ENCODE data around the gene ATP6V1A. TPM values are rescaled to one million over a fixed set of nuclear protein-coding genes. Genes with fewer than 3 reads are reported as not detected.
A peak's percentile ranks its signal among the peaks of the same experiment; 100 is the strongest.
"Not testable (repeated sequence)": the region's sequence is repeated elsewhere in the genome, so short reads cannot be mapped to it uniquely, and the experiment has no call there.

ATP6V1A gene
- total RNA-seq, 4 donors from 2014 or later: 28.8 to 38.1 (median 34.2) TPM

GRCh38 chr3:113844622-113845222, 97.9 kb downstream of the ATP6V1A start:
- Histone ChIP-seq H3K36me3 (no peaks in the 10 kb centered on the region), H3K4me3 (no peak overlapping the region), H3K27ac (no peak overlapping the region), H3K9me3 (no peaks in the 10 kb centered on the region), H3K27me3 (no peaks in the 10 kb centered on the region), H3K4me1 (no peaks in the 10 kb centered on the region)
- no peak for DNase-seq (ENCODE audit: low spot score in 2 of 2)
- WGBS, 2 donors: 47 to 48% methylated on average over 4 of the region's 4 CpGs
- TF ChIP-seq, protein P1, sequence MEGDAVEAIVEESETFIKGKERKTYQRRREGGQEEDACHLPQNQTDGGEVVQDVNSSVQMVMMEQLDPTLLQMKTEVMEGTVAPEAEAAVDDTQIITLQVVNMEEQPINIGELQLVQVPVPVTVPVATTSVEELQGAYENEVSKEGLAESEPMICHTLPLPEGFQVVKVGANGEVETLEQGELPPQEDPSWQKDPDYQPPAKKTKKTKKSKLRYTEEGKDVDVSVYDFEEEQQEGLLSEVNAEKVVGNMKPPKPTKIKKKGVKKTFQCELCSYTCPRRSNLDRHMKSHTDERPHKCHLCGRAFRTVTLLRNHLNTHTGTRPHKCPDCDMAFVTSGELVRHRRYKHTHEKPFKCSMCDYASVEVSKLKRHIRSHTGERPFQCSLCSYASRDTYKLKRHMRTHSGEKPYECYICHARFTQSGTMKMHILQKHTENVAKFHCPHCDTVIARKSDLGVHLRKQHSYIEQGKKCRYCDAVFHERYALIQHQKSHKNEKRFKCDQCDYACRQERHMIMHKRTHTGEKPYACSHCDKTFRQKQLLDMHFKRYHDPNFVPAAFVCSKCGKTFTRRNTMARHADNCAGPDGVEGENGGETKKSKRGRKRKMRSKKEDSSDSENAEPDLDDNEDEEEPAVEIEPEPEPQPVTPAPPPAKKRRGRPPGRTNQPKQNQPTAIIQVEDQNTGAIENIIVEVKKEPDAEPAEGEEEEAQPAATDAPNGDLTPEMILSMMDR (IDR thresholded peaks at IDR 0.05): peak; percentile 22 to 51 (median 30)
- TF ChIP-seq EP300 (IDR thresholded peaks at IDR 0.05): no peak

GRCh38 chr3:113847247-113847646, 100.4 kb downstream of the ATP6V1A start:
- Histone ChIP-seq H3K36me3 (no peaks in the 10 kb centered on the region), H3K9me3 (no peaks in the 10 kb centered on the region)
- no peak for DNase-seq (ENCODE audit: low spot score in 2 of 2)

GRCh38 chr3:113847664-113848461, 101.0 kb downstream of the ATP6V1A start:
- Histone ChIP-seq H3K4me1 (no peaks in the 10 kb centered on the region), H3K9me3 (no peaks in the 10 kb centered on the region), H3K27me3 (no peaks in the 10 kb centered on the region), H3K36me3 (no peaks in the 10 kb centered on the region), H3K27ac (no peak overlapping the region), H3K4me3 (no peak overlapping the region)
- DNase-seq (ENCODE audit: low spot score in 2 of 2): no peak
- WGBS, 2 donors: 61 to 63% methylated on average over 2 of the region's 2 CpGs
- TF ChIP-seq, protein P1 (IDR thresholded peaks at IDR 0.05): no peak
- no peak for TF ChIP-seq EP300 (IDR thresholded peaks at IDR 0.05)

More at GRCh38 chr3:113847247-113847646, 100.4 kb downstream of the ATP6V1A start:
- TF ChIP-seq POLR2A (IDR thresholded peaks at IDR 0.05): no peak
- TF ChIP-seq, protein P1 (IDR thresholded peaks at IDR 0.05): no peak
- no peak for TF ChIP-seq EP300 (IDR thresholded peaks at IDR 0.05)
- H3K4me3 ChIP-seq: no peak overlapping the region
- no peaks in the 10 kb centered on the region for H3K27me3 ChIP-seq
- H3K4me1 ChIP-seq: no peaks in the 10 kb centered on the region
- no peak overlapping the region for H3K27ac ChIP-seq

DNA sequence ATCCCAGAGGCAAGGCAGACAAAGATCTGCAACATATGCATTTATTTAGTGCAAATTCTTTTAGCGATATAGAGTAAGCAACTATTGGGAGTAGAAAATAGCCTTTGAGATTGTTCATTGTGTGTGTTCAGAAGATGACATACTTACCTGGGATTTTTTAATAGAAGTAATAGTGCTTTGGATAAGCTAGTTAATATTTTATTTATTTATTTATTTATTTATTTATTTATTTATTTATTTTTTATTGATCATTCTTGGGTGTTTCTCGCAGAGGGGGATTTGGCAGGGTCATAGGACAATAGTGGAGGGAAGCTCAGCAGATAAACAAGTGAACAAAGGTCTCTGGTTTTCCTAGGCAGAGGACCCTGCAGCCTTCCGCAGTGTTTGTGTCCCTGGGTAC, 102.2 kb downstream of the ATP6V1A start:
- not testable (repeated sequence) for H3K4me1 ChIP-seq

GRCh38 chr3:113849841-113850240, 103.0 kb downstream of the ATP6V1A start:
- not testable (repeated sequence) for H3K36me3 ChIP-seq; H3K9me3 ChIP-seq; H3K4me1 ChIP-seq; H3K27ac ChIP-seq; H3K4me3 ChIP-seq; DNase-seq (ENCODE audit: low spot score in 2 of 2); H3K27me3 ChIP-seq
- WGBS, 2 donors: 89 to 92% methylated on average over 6 to 9 of the region's 22 CpGs

More for the DNA sequence above, 102.2 kb downstream of the ATP6V1A start:
- not testable (repeated sequence) for H3K27me3 ChIP-seq; H3K9me3 ChIP-seq; DNase-seq (ENCODE audit: low spot score in 2 of 2); H3K4me3 ChIP-seq; H3K36me3 ChIP-seq; H3K27ac ChIP-seq
- 95% methylated on average over 3 of the region's 3 CpGs for WGBS, 2 donors

DNA sequence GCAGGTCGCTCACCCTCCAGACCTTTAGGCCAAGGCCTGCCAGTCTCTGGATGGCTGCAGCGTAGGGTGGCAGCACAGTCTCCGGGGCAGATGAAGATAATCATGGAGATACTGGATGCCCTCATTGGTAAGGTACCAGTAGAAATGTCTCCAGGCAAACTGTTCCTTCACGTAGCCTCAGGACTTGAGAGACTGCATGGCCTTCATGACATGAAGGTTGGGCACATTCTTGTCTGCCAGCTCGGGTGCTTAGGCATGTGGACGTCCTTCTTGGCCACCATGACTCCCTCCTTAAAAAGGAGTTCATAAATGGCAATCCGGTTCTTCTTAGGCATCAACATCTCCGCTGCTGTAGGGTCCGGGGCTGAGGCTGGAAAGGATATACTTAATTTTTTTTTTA, 103.6 kb downstream of the ATP6V1A start:
- not testable (repeated sequence) for H3K4me3 ChIP-seq; H3K4me1 ChIP-seq; H3K27ac ChIP-seq; H3K36me3 ChIP-seq; H3K9me3 ChIP-seq; H3K27me3 ChIP-seq; DNase-seq (ENCODE audit: low spot score in 2 of 2)
- 94 to 96% methylated on average over 9 of the region's 9 CpGs for WGBS, 2 donors

All from tibial nerve (tissue), 4 donors.